Gastroesophageal sphincter (tissue), 3 donors: ENCODE data around the gene AKAP8L.

ENCODE experiments used
- POLR2A ChIP-seq, 2 donors: fragments of 450-650 bp; IDR thresholded peaks; one replicate each; pipeline ENCODE4 v1.6.1; 2017; ENCODE audit warnings: antibody characterized with exemption in 2 of 2, mild to moderate bottlenecking in 2 of 2, moderate library complexity in 1 of 2
- TF ChIP-seq, protein P1 (sequence below), 4 experiments: fragments of 200-600 bp in 2 of 4; fragments of 450-650 bp in 2 of 4; sonication (generic) in 1 of 4; IDR thresholded peaks; one replicate each; pipeline ENCODE4 v1.5.1; 2017 to 2019; ENCODE audit warnings: antibody characterized with exemption in 4 of 4, mild to moderate bottlenecking in 2 of 4, moderate library complexity in 2 of 4

DNA sequence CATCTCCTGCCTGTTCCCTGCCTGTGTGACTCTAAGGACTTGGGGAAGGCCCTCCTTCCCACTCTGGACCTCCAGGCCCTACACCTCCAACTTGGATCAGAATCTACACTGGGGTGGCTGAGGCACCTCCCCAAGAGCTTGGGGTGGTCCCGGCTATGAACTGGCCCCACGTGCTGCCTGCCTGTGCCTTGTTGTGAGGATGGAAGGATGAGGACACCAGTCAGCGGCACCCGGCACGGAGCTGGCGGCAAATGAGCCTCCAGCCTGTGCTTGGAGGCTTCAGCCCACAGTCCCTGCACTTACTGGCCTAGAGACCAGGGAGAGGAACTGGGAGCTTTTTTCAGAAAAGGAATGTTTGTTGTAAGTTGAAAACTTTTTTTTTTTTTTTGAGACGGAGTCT is 47.7 kb downstream of the AKAP8L start:
- TF ChIP-seq POLR2A (IDR thresholded peaks at IDR 0.05): no peak
- TF ChIP-seq, protein P1, sequence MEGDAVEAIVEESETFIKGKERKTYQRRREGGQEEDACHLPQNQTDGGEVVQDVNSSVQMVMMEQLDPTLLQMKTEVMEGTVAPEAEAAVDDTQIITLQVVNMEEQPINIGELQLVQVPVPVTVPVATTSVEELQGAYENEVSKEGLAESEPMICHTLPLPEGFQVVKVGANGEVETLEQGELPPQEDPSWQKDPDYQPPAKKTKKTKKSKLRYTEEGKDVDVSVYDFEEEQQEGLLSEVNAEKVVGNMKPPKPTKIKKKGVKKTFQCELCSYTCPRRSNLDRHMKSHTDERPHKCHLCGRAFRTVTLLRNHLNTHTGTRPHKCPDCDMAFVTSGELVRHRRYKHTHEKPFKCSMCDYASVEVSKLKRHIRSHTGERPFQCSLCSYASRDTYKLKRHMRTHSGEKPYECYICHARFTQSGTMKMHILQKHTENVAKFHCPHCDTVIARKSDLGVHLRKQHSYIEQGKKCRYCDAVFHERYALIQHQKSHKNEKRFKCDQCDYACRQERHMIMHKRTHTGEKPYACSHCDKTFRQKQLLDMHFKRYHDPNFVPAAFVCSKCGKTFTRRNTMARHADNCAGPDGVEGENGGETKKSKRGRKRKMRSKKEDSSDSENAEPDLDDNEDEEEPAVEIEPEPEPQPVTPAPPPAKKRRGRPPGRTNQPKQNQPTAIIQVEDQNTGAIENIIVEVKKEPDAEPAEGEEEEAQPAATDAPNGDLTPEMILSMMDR (IDR thresholded peaks at IDR 0.05): no peak
